ENCODE results near the gene SYNGR3.

- no peak for TF ChIP-seq REST (IDR thresholded peaks at IDR 0.05; ENCODE audit: borderline replicate concordance)
- TF ChIP-seq SMC3 (conservative IDR thresholded peaks at IDR 0.05; ENCODE audit: poor library complexity) = no peak
- TF ChIP-seq POLR2AphosphoS5 (IDR thresholded peaks at IDR 0.05) = no peak
- no peak for TF ChIP-seq CTCF (IDR thresholded peaks at IDR 0.05; ENCODE audit: poor library complexity, severe bottlenecking)
- no peak for TF ChIP-seq EP300 (conservative IDR thresholded peaks at IDR 0.05; ENCODE audit: poor library complexity, severe bottlenecking)
- TF ChIP-seq EZH2 (IDR thresholded peaks at IDR 0.05; ENCODE audit: borderline replicate concordance, insufficient read depth, low read length, poor library complexity, severe bottlenecking) = no peak
- no peak for TF ChIP-seq MXI1 (conservative IDR thresholded peaks at IDR 0.05; ENCODE audit: poor library complexity, severe bottlenecking)
- TF ChIP-seq RAD21 (conservative IDR thresholded peaks at IDR 0.05) = no peak
- TF ChIP-seq TAF1 (IDR thresholded peaks at IDR 0.05; ENCODE audit: low read depth) = no peak
These were observed 8.4 kb upstream of the SYNGR3 start, which contains the start of gene NOXO1 for GRCh38 chr16:1981398-1981836.
